NCI-H82 (cell line): ENCODE data around the gene HIRIP3.

ENCODE experiments used
- DNase-seq: peaks from one replicate; lab custom pipeline; 2025; lab: John Stamatoyannopoulos, UW

HIRIP3 gene

GRCh38 chr16:29983420-29984136, 11.8 kb downstream of the HIRIP3 start:
- DNase-seq: no peak

- no peak for DNase-seq
Observed at GRCh38 chr16:29982560-29983419, 12.6 kb downstream of the HIRIP3 start.

GRCh38 chr16:29978564-29979270, 16.7 kb downstream of the HIRIP3 start:
- no peak for DNase-seq

GRCh38 chr16:29978081-29978480, 17.3 kb downstream of the HIRIP3 start:
- no peak for DNase-seq

GRCh38 chr16:29977063-29977825, 18.2 kb downstream of the HIRIP3 start:
- DNase-seq: no peak

GRCh38 chr16:29975811-29976511, 19.5 kb downstream of the HIRIP3 start:
- no peak for DNase-seq

- peak; percentile 40 for DNase-seq
Observed at GRCh38 chr16:29975134-29975538, 20.3 kb downstream of the HIRIP3 start.

- peak; percentile 39 for DNase-seq
Observed at GRCh38 chr16:29974291-29975133, 20.9 kb downstream of the HIRIP3 start.

- peak; percentile 99 for DNase-seq
Observed at GRCh38 chr16:29973384-29974246, 21.8 kb downstream of the HIRIP3 start, which contains the start of gene TAOK2. TSS of gene TAOK2 (plus strand) at chr16:29973868. CDS start at chr16:29977773, 3,905 bp downstream.

GRCh38 chr16:29972992-29973383, 22.4 kb downstream of the HIRIP3 start:
- no peak for DNase-seq

GRCh38 chr16:29972500-29972899, 22.9 kb downstream of the HIRIP3 start:
- no peak for DNase-seq

- DNase-seq: no peak
Observed at GRCh38 chr16:29971304-29971703, 24.1 kb downstream of the HIRIP3 start.

GRCh38 chr16:29968205-29968604, 27.2 kb downstream of the HIRIP3 start:
- no peak for DNase-seq

- DNase-seq: no peak
Observed at GRCh38 chr16:29963021-29963743, 32.2 kb downstream of the HIRIP3 start.

GRCh38 chr16:29962344-29962994, 32.9 kb downstream of the HIRIP3 start:
- peak; percentile 10 for DNase-seq

GRCh38 chr16:29961479-29962343, 33.7 kb downstream of the HIRIP3 start, which contains the start of gene TMEM219:
TSS of gene TMEM219 (plus strand) at chr16:29962079. CDS start at chr16:29963144, 1,065 bp downstream.
- peak; percentile 88 for DNase-seq

- peak; percentile 96 for DNase-seq
Observed at GRCh38 chr16:29961127-29961478, 34.3 kb downstream of the HIRIP3 start.
